H7 (cell line): Measurements from ENCODE around the gene PRR19. TPM values are rescaled to one million over a fixed set of nuclear protein-coding genes. Genes with fewer than 3 reads are reported as not detected.

Experiments used
- DNase-seq: peaks from one replicate; pipeline ENCODE4 v3.0.0; 2012
- H3K27me3 ChIP-seq: 2 replicates; pipeline ENCODE4 v1.6.0; 2011; ENCODE audit warnings: mild to moderate bottlenecking, low read length; ENCODE audit not compliant: control insufficient read depth, insufficient read depth
- H3K36me3 ChIP-seq: replicated peaks from 2 replicates; pipeline ENCODE4 v1.5.1; 2011; ENCODE audit warnings: low read length; ENCODE audit not compliant: control insufficient read depth, insufficient read depth
- H3K4me3 ChIP-seq: 2 replicates; pipeline ENCODE4 v1.5.1; 2011; ENCODE audit warnings: low read depth, mild to moderate bottlenecking, control low read depth, low read length, moderate library complexity; ENCODE audit not compliant: insufficient read depth
- total RNA-seq: library from RNA; depleted of rRNA; stranded (reverse); fragments of >200 nt; shearing (Covaris generic); gene quantifications from 2 replicates; pipeline ENCODE4 v1.2.3, GENCODE V29; 2014; rRNA removed

The PRR19 gene
- total RNA-seq, 1 experiment from 2014 or later: 3.3 TPM

DNA sequence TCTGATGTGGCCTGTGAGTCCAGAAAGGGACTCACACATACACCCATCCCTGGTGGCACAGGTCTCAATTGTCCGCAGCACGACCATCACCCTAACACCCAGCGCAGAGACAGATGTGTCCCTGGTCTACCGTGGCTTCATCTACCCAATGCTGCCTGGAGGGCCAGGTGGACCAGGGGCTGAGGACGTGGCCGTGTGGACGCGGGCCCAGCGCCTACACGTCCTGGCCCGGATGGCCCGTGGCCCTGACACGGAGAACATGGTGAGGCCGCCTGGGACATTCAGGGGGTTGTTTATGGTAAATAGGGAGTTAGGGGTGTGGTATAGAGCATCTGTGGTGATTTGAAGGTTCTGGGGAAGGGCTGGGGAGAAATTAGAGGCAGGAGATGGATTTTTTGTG, 46.3 kb downstream of the PRR19 start:
- no peak for DNase-seq
- Histone ChIP-seq H3K36me3 (peaks cover 3% of the 10 kb centered on the region), H3K4me3 (no peak overlapping the region), H3K27me3 (no peaks in the 10 kb centered on the region)

DNA sequence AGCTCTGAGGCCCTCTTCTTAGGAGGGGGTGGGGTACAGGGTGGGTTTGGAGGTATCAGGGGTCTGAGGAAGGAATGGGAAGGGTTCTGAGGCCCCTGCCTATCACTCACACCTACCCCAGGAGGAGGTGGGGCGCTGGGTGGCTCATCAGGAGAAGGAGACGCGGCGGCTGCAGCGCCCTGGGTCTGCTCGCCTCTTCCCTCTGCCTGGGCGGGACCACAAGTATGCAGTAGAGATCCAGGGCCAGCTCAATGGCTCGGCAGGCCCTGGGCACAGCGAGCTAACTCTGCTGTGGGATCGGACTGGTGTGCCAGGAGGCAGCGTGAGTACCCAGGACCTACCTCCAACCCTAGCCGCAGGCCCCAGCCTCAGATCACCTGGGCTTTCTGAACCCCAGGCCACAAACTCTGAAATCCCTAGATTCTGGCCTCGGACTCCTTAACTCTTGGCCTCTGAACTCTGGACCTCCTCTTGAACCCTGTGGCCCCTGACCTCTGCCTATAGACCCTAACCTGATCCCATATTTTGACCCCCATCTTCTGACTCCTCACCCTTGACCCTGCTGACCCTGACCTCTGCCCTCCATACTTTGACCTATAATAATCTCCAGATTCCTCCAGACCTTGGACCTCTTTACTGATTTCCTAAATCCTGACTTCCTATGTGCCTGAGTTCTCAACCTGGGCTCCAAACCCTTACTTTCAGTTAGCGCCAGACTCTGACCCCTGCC, 47.6 kb downstream of the PRR19 start:
- Histone ChIP-seq H3K27me3 (no peaks in the 10 kb centered on the region), H3K4me3 (no peak overlapping the region), H3K36me3 (peaks cover 2% of the 10 kb centered on the region)
- peak; percentile 47 for DNase-seq

DNA sequence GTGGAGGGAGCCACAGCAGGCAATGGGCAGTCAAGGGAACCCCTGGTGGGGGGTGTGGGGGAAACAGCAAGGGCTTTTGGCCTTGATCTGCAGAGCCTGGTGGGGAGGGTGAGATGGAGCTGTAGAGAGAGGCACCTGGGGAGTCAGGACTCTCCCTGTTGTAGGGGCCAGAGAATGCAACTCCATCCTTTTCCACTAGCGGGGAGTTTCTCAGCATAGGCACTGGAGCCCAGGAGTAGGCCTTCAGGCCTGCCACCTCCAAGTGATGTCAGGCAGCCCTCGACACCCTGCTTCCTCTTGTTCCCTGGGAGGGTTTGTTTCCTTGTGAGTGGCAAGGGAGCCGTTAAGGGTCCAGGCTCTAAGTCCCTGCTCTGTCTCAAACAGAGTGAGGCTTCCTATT, 48.5 kb downstream of the PRR19 start:
- Histone ChIP-seq H3K36me3 (peaks cover 2% of the 10 kb centered on the region), H3K4me3 (no peak overlapping the region), H3K27me3 (no peaks in the 10 kb centered on the region)
- DNase-seq: peak; percentile 45

DNA sequence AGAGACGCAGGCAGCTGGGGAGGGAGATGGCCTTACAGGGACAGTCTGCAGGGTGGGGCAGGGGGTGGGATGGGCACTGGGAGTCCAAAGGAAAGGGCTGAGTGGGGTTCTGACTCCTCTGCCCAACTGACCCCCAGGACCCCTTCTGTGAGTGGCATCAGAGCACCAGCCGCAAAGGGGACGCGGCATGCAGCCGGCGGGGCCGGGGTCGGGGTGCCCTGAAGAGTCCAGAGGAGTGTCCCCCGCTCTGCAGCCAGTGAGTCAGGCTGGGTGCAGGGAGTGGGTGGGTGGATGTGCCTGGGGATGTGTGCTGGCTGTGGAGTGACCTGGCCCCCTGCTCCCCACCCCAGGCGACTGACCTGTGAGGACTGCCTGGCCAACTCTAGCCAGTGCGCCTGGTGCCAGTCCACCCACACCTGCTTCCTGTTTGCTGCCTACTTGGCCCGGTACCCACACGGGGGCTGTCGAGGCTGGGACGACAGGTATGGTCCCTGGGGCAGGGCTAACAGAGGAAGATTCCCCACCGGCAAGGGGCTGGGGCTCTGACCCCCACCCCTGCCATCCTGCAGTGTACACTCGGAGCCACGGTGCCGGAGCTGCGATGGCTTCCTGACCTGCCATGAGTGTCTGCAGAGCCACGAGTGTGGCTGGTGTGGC, 49.3 kb downstream of the PRR19 start:
- DNase-seq: peak; percentile 46
- no peak overlapping the region for H3K4me3 ChIP-seq
- no peaks in the 10 kb centered on the region for H3K27me3 ChIP-seq
- peaks cover 2% of the 10 kb centered on the region for H3K36me3 ChIP-seq

DNA sequence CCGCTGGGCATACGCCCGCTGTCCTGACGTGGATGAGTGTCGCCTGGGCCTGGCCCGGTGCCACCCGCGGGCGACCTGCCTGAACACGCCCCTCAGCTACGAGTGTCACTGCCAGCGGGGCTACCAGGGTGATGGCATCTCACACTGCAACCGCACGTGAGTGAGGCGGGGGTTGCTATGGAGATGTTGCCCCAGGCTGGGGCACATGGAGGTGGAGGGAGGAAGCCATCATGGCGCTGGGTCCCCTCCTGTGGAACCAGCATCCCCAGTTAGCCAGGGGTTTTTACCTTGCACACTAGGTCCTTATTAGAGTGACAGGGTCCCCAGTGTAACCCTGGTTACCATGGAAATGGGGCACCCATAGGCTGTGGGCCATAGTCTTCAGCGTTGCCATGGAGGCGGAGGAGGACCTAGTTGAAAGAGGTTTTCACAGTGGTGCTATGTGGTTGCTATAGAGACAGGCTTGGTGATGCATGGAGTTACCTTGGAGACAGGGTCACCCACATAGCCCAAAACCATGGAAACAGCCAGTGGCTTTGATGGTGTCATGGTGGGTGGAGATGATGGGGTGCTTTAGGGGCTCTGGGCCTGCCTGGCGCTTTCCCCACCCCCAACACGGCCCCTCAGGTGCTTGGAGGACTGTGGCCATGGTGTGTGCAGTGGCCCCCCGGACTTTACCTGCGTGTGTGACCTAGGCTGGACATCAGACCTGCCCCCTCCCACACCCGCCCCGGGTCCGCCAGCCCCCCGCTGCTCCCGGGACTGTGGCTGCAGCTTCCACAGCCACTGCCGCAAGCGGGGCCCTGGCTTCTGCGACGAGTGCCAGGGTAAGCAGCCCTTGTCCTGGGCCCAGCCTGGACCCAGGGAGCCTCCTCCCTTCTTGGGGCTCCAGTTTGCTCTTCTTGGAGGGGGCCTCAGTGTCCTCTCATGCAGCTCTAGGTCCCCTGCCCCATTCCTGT, 50.6 kb downstream of the PRR19 start:
- H3K36me3 ChIP-seq: peaks cover 5% of the 10 kb centered on the region
- H3K4me3 ChIP-seq: no peak overlapping the region
- no peaks in the 10 kb centered on the region for H3K27me3 ChIP-seq
- peak; percentile 46 for DNase-seq

DNA sequence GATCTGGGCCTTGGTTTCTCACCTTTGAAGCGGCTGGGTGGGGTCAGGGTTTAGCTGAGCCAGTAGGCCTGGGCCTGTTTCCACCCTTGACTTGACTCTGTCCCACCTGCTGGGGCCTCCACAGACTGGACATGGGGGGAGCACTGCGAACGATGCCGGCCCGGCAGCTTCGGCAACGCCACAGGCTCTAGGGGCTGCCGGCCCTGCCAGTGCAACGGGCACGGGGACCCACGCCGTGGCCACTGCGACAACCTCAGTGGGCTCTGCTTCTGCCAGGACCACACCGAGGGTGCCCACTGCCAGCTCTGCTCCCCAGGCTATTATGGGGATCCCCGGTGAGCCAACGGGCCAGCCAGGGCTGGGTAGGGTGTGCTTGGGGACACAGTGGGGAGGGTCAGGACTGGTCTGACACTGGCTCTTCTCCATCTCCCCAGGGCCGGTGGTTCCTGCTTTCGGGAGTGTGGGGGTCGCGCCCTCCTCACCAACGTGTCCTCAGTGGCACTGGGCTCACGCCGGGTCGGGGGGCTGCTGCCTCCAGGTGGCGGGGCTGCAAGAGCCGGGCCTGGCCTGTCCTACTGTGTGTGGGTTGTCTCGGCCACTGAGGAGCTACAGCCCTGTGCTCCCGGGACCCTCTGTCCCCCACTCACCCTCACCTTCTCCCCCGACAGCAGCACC, 51.5 kb downstream of the PRR19 start:
- DNase-seq: peak; percentile 31
- no peak overlapping the region for H3K4me3 ChIP-seq
- H3K27me3 ChIP-seq: no peaks in the 10 kb centered on the region
- H3K36me3 ChIP-seq: peaks cover 3% of the 10 kb centered on the region

DNA sequence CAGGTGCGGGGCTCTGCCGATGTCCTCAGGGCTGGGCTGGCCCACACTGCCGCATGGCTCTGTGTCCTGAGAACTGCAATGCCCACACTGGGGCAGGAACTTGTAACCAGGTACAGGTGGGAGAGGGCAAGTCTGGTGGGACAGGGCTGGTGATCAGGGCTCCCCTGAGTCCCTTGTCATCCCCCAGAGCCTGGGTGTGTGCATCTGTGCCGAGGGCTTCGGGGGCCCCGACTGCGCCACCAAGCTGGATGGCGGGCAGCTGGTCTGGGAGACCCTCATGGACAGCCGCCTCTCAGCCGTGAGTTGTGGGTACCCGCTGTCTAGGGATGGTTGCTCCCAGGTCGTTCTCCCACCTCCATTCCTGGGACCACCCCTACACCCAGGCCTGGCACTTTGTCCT, 54.0 kb downstream of the PRR19 start:
- DNase-seq: no peak

DNA sequence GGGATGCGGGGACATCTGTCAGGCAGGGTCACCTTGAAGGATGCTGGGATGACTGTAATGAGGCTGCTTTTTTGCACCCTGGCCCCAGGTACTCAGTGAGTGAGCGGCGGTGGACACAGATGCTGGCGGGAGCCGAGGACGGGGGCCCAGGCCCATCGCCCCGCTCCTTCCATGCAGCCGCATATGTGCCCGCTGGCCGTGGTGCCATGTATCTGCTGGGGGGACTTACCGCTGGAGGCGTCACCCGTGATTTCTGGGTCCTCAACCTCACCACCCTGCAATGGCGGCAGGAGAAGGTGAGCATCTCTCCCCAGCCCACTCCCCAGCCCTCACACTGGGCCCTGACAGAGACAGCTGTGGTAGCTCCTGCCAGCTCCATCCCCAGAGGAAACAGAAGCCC, 54.8 kb downstream of the PRR19 start:
- Histone ChIP-seq H3K36me3 (peaks cover 3% of the 10 kb centered on the region), H3K27me3 (no peaks in the 10 kb centered on the region), H3K4me3 (no peak overlapping the region)
- DNase-seq: no peak

More for the DNA sequence above, 54.0 kb downstream of the PRR19 start:
- Histone ChIP-seq H3K27me3 (no peaks in the 10 kb centered on the region), H3K4me3 (no peak overlapping the region), H3K36me3 (peaks cover 3% of the 10 kb centered on the region)

DNA sequence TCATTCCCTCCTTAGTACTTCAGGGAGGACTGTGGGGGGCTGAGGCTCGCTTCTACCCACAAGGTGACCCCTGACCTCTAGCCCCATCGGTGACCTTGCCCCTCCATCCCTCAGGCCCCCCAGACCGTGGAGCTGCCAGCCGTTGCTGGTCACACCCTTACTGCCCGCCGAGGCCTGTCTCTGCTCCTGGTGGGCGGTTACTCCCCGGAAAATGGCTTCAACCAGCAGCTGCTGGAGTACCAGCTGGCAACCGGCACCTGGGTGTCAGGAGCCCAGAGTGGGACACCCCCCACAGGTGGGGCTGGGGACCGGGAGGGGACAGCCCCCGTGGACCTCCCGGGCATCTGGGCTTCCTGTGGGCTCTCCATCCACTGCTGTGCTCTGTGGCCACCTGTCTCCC, 55.4 kb downstream of the PRR19 start:
- peaks cover 3% of the 10 kb centered on the region for H3K36me3 ChIP-seq
- H3K4me3 ChIP-seq: no peak overlapping the region
- H3K27me3 ChIP-seq: no peaks in the 10 kb centered on the region
- no peak for DNase-seq

Other genes with a start within 250 kb of the PRR19 start
- gene GRIK5, start 231.9 kb upstream of the PRR19 start, total RNA-seq: 15.7 and 16.4 TPM in 2 replicates
- gene ZNF574, start 226.0 kb upstream of the PRR19 start, total RNA-seq: 44.0 and 45.4 TPM in 2 replicates
- gene POU2F2, start 169.7 kb upstream of the PRR19 start, total RNA-seq: 0.90 and 2.4 TPM in 2 replicates
- 58.0 and 63.6 TPM in 2 replicates for gene DEDD2, start 84.5 kb upstream of the PRR19 start, total RNA-seq
- 14.6 and 16.1 TPM in 2 replicates for gene ZNF526, start 81.8 kb upstream of the PRR19 start, total RNA-seq
- gene GSK3A, start 59.5 kb upstream of the PRR19 start, total RNA-seq: 29.1 and 40.4 TPM in 2 replicates
- gene ERF, start 47.0 kb upstream of the PRR19 start, total RNA-seq: 73.0 and 106 TPM in 2 replicates
- gene CIC, start 32.9 kb upstream of the PRR19 start, total RNA-seq: 16.1 and 20.1 TPM in 2 replicates
- gene PAFAH1B3, start 492 bp downstream of the PRR19 start, total RNA-seq: 96.5 and 152 TPM in 2 replicates
- 0.38 and 0.41 TPM in 2 replicates for gene TMEM145, start 11.2 kb downstream of the PRR19 start, total RNA-seq
- 26.1 and 33.4 TPM in 2 replicates for gene MEGF8, start 23.5 kb downstream of the PRR19 start, total RNA-seq
- 7.8 and 11.5 TPM in 2 replicates for gene CNFN, start 88.2 kb downstream of the PRR19 start, total RNA-seq
- 7.5 and 8.2 TPM in 2 replicates for gene LIPE, start 125.3 kb downstream of the PRR19 start, total RNA-seq
- gene CXCL17, start 140.8 kb downstream of the PRR19 start, total RNA-seq: not detected in 2 replicates
- 0.30 and 0.42 TPM in 2 replicates for gene CEACAM1, start 226.3 kb downstream of the PRR19 start, total RNA-seq